ENCODE results near the gene ASMT.

ASMT gene

DNA sequence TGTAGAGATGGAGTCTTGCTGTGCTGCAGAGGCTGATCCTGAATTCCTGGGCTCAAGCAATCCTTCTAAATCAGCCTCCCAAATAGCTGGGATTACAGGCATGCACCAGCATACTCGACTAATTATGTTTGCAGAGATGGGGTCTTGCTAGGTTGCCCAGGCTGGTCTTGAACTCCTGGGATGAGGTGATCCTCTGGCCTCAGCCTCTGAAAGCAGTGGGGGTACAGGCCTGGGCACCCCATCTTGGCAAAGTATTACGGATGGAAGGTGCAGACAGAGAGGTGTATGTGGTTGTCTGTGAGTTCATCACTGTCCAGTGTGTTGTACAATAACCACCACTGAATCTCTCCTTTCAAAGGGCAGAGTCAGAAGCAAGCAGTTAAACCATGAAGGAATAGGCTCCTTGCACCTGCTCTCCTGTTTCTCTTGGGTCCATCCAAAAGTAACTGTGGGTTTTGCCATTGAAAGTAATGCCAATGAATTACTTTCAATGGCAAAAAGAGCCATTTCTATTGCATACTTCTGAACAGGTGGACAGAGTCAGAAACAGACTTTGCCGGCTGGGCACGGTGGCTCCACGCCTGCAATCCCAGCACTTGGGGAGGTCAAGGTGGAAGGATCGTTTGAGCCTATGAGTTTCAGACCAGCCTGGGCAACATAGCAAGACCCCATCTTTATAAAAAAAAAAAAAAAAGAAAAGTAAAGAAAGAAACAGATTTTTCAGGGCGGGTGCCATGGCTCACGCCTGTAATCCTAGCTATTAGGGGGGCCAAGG is 30.4 kb upstream of the ASMT start:
- no peak overlapping the region for H3K27ac ChIP-seq
- TF ChIP-seq, protein P1, sequence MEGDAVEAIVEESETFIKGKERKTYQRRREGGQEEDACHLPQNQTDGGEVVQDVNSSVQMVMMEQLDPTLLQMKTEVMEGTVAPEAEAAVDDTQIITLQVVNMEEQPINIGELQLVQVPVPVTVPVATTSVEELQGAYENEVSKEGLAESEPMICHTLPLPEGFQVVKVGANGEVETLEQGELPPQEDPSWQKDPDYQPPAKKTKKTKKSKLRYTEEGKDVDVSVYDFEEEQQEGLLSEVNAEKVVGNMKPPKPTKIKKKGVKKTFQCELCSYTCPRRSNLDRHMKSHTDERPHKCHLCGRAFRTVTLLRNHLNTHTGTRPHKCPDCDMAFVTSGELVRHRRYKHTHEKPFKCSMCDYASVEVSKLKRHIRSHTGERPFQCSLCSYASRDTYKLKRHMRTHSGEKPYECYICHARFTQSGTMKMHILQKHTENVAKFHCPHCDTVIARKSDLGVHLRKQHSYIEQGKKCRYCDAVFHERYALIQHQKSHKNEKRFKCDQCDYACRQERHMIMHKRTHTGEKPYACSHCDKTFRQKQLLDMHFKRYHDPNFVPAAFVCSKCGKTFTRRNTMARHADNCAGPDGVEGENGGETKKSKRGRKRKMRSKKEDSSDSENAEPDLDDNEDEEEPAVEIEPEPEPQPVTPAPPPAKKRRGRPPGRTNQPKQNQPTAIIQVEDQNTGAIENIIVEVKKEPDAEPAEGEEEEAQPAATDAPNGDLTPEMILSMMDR (conservative IDR thresholded peaks at IDR 0.05) = no peak

DNA sequence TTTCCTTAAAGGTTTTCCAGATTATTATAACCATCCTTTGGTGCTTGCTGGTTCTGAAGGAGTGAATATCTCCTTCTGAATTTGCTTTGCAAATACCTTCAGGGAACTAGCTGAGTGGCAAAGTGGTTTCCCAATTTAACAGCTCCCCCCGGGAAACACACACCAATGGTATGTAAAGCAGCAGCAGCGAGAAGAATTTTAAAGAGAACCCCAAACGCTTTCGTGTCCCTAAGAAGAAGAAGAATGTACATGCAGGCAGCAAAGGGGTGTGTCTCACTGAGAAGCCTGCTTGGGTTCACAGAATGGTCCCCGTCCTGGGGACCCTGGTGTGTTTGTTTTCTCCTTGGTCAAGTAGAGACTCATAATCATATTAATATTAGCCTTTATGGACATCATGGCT is 27.7 kb upstream of the ASMT start:
- no peak overlapping the region for H3K27ac ChIP-seq
- TF ChIP-seq, protein P1 (conservative IDR thresholded peaks at IDR 0.05) = no peak

GRCh38 chrX:1589356-1590130 is 25.3 kb upstream of the ASMT start:
- no peak overlapping the region for H3K27ac ChIP-seq
- TF ChIP-seq, protein P1 (conservative IDR thresholded peaks at IDR 0.05) = no peak

DNA sequence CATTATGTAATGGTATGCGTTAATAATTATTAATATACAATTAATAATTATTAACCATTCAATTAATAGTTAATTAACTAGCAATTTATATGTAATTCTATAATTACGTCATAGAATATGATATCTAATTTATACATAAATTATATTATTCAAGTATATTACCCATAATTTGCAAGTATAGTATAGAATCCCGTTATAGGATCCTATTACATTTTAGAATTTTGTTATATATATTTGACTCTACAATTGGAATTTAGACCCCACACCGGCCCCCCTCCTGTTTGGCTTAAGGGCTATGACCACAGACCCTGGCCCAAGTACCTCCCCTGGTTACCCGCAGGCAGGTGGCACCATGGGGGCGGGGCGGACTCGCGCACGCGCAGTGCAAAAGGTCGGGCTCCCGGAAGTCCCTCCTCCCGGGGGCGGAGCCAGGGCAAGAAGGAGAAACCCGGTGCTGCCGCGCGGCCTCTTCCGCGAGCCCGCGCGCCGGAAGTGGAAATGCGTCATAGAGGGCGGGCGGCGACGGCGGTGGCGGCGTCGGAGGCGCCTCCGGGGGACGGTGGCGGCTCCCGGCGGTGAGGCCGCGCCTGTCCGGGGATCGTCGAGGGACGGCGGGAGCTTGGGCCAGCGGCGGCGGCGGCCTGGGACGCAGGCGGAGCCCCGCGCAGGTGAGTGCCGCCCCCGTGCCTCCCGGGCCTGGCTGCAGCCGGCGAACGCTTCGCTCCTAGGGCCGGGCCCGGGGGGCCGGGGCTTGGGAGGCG is 23.6 kb upstream of the ASMT start, which contains the start of gene AKAP17A:
Gene AKAP17A, plus strand, starts transcription at position 503 of the 761 bp plus-strand sequence. CDS start 1,859 bp downstream, outside the sequence.
- H3K27ac ChIP-seq = peak within 1 kb of the TSS; percentile 88
- TF ChIP-seq, protein P1 (conservative IDR thresholded peaks at IDR 0.05) = peak; percentile 21; the same call in 1 of the 2 replicates

DNA sequence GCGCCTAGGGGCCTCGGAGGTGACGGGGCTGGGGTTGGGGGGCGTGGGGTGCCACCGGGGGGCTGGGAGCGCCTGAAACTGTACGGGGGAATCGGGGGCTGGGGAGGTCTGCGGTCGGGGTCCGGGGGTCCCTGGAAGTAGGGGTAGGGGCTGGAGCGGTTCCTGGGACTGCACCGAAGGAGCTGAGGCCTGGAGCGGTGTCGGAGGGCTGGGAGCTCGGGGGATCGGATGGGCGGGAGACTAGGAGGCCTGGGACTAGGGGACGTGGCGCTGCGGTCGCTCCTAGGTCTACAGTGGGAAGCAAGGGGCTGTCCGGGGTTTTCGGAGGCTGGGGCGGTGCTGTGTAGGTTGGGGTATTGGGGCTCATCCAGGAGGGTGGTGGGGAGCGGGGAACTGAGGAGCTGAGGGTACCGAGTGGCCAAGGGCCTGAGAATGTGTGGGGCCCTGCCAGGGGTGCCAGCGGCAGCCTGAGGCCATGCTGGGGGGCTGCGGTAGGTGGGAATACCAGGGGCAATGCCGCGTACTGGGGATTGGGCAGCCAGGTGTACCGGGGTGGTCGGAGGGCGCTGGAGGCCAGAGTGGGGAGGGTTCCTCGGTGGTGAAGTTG is 22.9 kb upstream of the ASMT start:
- H3K27ac ChIP-seq = peak overlapping the region; percentile 88
- TF ChIP-seq, protein P1 (conservative IDR thresholded peaks at IDR 0.05) = no peak

GRCh38 chrX:1592470-1593142 is 22.3 kb upstream of the ASMT start:
- H3K27ac ChIP-seq = peak overlapping the region; percentile 88; the same call in 1 of the 2 replicates
- TF ChIP-seq, protein P1 (conservative IDR thresholded peaks at IDR 0.05) = no peak

Data from VCaP (cell line).